Upper lobe of left lung (tissue), 6 donors: ENCODE results near the gene SPATA16. TPM values are rescaled to one million over a fixed set of nuclear protein-coding genes. Genes with fewer than 3 reads are reported as not detected.

Source experiments
- ATAC-seq, 2 donors: fragments of 200-7000 bp; cut with Tn5 transposase; one replicate each; pipeline ENCODE4 v1.9.1; 2022; ENCODE audit warnings: mild to moderate bottlenecking in 2 of 2, moderate library complexity in 2 of 2; ENCODE audit not compliant: low FRiP score in 2 of 2
- DNase-seq, 2 donors: peaks; one replicate each; pipeline ENCODE4 v3.0.0-alpha.2; 2019 to 2020
- H3K27ac ChIP-seq, 4 donors: fragments of 200-600 bp; sonication (generic); one replicate each; pipeline ENCODE4 v1.5.1; 2016 to 2019
- H3K27me3 ChIP-seq, 4 donors: fragments of 200-600 bp; sonication (generic); one replicate each; pipeline ENCODE4 v1.5.1; 2017 to 2019
- H3K36me3 ChIP-seq, 4 donors: fragments of 200-600 bp; sonication (generic); one replicate each; pipeline ENCODE4 v1.5.1; 2016 to 2019
- H3K4me1 ChIP-seq, 4 donors: fragments of 200-600 bp; sonication (generic); one replicate each; pipeline ENCODE4 v1.5.1; 2018 to 2019
- H3K4me3 ChIP-seq, 4 donors: fragments of 200-600 bp; sonication (generic); one replicate each; pipeline ENCODE4 v1.5.1; 2017 to 2019; ENCODE audit warnings: mild to moderate bottlenecking in 2 of 4, moderate library complexity in 1 of 4
- H3K9me3 ChIP-seq, 4 donors: fragments of 200-600 bp; sonication (generic); one replicate each; pipeline ENCODE4 v1.5.1; 2018 to 2019
- EP300 ChIP-seq, 4 donors: sonication (generic); formaldehyde crosslinking; IDR thresholded peaks; one replicate each; pipeline ENCODE4 v1.5.1; 2017; ENCODE audit warnings: antibody characterized with exemption in 4 of 4, control low read depth in 2 of 4
- POLR2A ChIP-seq, 4 donors: fragments of 450-650 bp; IDR thresholded peaks; one replicate each; pipeline ENCODE4 v1.5.1; 2016 to 2017; ENCODE audit warnings: antibody characterized with exemption in 4 of 4, mild to moderate bottlenecking in 2 of 4
- POLR2AphosphoS5 ChIP-seq, 2 donors: sonication (generic); formaldehyde crosslinking; IDR thresholded peaks; one replicate each; pipeline ENCODE4 v1.5.1; 2017; ENCODE audit warnings: antibody characterized with exemption in 2 of 2
- WGBS, 2 donors: methylation state at CpG; one replicate each; pipeline ENCODE4 v1.1.5; 2017 to 2018; 5-methylcytosine and 5-hydroxymethylcytosine counted together
- total RNA-seq, 6 donors: library from RNA; depleted of rRNA in 4 of 6; stranded (reverse); fragments of >200 nt in 4 of 6; gene quantifications; one replicate each; pipeline versions ENCODE4 v1.1.0 to v1.2.1, GENCODE V29; 2016 to 2021
- TF ChIP-seq, protein P1 (sequence below), 6 experiments: fragments of 450-650 bp in 4 of 6; fragments of 200-600 bp in 2 of 6; sonication (generic) in 2 of 6; IDR thresholded peaks; one replicate each; pipeline ENCODE4 v1.5.1; 2016 to 2019; ENCODE audit warnings: antibody characterized with exemption in 6 of 6
- donor health status: DM: no; HTN: no; CAD: no; lungs with moderate emphysema.
- donor health status: DM: no; HTN: yes; CAD: no; lungs with severe emphysema.

SPATA16 gene
- total RNA-seq, 6 donors from 2014 or later: not detected

DNA sequence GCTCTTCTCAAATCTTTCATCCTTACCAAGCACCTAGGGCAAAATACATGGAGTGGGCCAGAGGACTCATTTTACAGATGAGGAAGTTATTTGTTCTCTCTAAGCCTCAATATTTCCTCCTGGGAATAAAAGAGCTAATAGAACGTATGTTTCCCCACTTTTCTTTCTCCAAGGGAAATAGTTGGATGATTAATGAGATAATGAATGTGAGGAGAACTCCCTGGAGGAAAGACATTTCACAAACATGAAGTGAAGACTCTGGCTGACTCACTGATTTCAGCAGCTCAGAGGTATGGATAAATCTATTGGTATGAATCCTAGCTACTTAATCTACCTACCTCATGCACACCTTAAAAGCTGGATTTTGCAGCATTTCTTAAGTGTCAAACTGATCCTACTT is 292.1 kb downstream of the SPATA16 start:
- no peak overlapping the region for H3K4me3 ChIP-seq
- TF ChIP-seq POLR2A (IDR thresholded peaks at IDR 0.05) (no peak), POLR2AphosphoS5 (IDR thresholded peaks at IDR 0.05) (no peak)
- TF ChIP-seq, protein P1, sequence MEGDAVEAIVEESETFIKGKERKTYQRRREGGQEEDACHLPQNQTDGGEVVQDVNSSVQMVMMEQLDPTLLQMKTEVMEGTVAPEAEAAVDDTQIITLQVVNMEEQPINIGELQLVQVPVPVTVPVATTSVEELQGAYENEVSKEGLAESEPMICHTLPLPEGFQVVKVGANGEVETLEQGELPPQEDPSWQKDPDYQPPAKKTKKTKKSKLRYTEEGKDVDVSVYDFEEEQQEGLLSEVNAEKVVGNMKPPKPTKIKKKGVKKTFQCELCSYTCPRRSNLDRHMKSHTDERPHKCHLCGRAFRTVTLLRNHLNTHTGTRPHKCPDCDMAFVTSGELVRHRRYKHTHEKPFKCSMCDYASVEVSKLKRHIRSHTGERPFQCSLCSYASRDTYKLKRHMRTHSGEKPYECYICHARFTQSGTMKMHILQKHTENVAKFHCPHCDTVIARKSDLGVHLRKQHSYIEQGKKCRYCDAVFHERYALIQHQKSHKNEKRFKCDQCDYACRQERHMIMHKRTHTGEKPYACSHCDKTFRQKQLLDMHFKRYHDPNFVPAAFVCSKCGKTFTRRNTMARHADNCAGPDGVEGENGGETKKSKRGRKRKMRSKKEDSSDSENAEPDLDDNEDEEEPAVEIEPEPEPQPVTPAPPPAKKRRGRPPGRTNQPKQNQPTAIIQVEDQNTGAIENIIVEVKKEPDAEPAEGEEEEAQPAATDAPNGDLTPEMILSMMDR (IDR thresholded peaks at IDR 0.05): no peak
- WGBS, 2 donors: 36 to 37% methylated on average over 1 of the region's 1 CpG
- no peaks in the 10 kb centered on the region for H3K27me3 ChIP-seq
- ATAC-seq (no peak), DNase-seq (no peak)
- H3K4me1 ChIP-seq: no peaks in the 10 kb centered on the region
- no peaks in the 10 kb centered on the region for H3K9me3 ChIP-seq
- H3K27ac ChIP-seq: no peak overlapping the region
- H3K36me3 ChIP-seq: no peaks in the 10 kb centered on the region

GRCh38 chr3:172847292-172847691 is 293.7 kb downstream of the SPATA16 start:
- DNase-seq: no peak
- no peaks in the 10 kb centered on the region for H3K4me1 ChIP-seq
- no peaks in the 10 kb centered on the region for H3K9me3 ChIP-seq
- no peaks in the 10 kb centered on the region for H3K36me3 ChIP-seq
- no peak overlapping the region for H3K4me3 ChIP-seq
- no peak overlapping the region for H3K27ac ChIP-seq
- ATAC-seq: no peak
- no peaks in the 10 kb centered on the region for H3K27me3 ChIP-seq
- TF ChIP-seq EP300 (IDR thresholded peaks at IDR 0.05) (no peak), POLR2A (IDR thresholded peaks at IDR 0.05) (no peak), POLR2AphosphoS5 (IDR thresholded peaks at IDR 0.05) (no peak)
- TF ChIP-seq, protein P1 (IDR thresholded peaks at IDR 0.05): no peak

DNA sequence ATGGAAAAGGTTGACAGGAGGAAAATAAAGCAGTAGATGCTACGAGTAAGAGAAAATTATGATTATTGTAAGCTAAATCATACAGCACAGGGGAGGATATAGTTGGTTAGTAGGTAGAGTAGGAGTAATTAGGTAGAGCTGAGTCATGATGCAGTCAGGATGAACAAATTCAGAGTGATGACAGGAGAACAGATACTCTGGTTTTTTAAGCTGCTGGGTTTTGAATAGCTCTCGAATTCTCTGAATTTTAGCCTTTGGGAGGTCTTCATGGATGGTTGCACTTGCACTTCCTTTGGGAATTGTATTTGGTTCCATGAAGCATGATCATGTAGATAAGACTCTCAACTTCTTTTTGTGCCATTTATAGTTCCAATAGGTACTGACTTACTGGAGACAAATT is 294.3 kb downstream of the SPATA16 start:
- no peaks in the 10 kb centered on the region for H3K36me3 ChIP-seq
- ATAC-seq (no peak), DNase-seq (no peak)
- no peak overlapping the region for H3K4me3 ChIP-seq
- WGBS, 2 donors: 80 to 89% methylated on average over 2 of the region's 2 CpGs
- H3K27me3 ChIP-seq: no peaks in the 10 kb centered on the region
- H3K4me1 ChIP-seq: no peaks in the 10 kb centered on the region
- no peaks in the 10 kb centered on the region for H3K9me3 ChIP-seq
- TF ChIP-seq EP300 (IDR thresholded peaks at IDR 0.05) (no peak), POLR2AphosphoS5 (IDR thresholded peaks at IDR 0.05) (no peak), POLR2A (IDR thresholded peaks at IDR 0.05) (no peak)
- TF ChIP-seq, protein P1 (IDR thresholded peaks at IDR 0.05): no peak
- H3K27ac ChIP-seq: no peak overlapping the region

- no peak overlapping the region for H3K4me3 ChIP-seq
- H3K27ac ChIP-seq: no peak overlapping the region
- no peaks in the 10 kb centered on the region for H3K4me1 ChIP-seq
- no peaks in the 10 kb centered on the region for H3K9me3 ChIP-seq
- H3K27me3 ChIP-seq: no peaks in the 10 kb centered on the region
- TF ChIP-seq EP300 (IDR thresholded peaks at IDR 0.05): no peak
- TF ChIP-seq POLR2A (IDR thresholded peaks at IDR 0.05): no peak
- no peak for TF ChIP-seq POLR2AphosphoS5 (IDR thresholded peaks at IDR 0.05)
- TF ChIP-seq, protein P1 (IDR thresholded peaks at IDR 0.05): no peak
- no peaks in the 10 kb centered on the region for H3K36me3 ChIP-seq
- ATAC-seq: no peak
- no peak for DNase-seq
- 49 to 61% methylated on average over 4 of the region's 4 CpGs for WGBS, 2 donors
Measured at GRCh38 chr3:172846103-172846561, 294.9 kb downstream of the SPATA16 start.

DNA sequence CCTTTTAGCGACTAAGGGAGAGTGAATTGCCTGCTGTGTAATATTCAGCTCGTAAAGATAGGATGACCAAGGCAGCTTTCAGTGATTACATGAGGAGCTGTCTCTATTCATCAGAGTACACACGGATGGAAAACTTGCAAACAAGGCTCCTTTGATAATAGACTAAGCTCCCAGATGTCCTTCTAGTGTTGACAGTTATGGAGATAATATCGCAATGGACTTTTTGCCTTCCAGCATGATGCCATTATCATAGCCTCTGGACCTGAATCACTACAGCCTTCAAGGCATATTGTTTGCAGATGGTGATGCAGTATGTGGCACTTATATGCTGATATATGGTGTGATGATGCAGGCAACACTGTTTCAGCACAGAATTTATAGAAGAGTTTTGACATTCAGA is 296.6 kb downstream of the SPATA16 start:
- DNase-seq: no peak
- Histone ChIP-seq H3K27ac (no peak overlapping the region), H3K4me3 (no peak overlapping the region), H3K27me3 (no peaks in the 10 kb centered on the region), H3K9me3 (no peaks in the 10 kb centered on the region), H3K36me3 (no peaks in the 10 kb centered on the region), H3K4me1 (no peaks in the 10 kb centered on the region)
- 79 to 81% methylated on average over 4 of the region's 4 CpGs for WGBS, 2 donors
- TF ChIP-seq, protein P1 (IDR thresholded peaks at IDR 0.05): no peak
- no peak for TF ChIP-seq POLR2AphosphoS5 (IDR thresholded peaks at IDR 0.05)
- no peak for TF ChIP-seq POLR2A (IDR thresholded peaks at IDR 0.05)
- TF ChIP-seq EP300 (IDR thresholded peaks at IDR 0.05): no peak
- no peak for ATAC-seq
